Choroid plexus epithelial cell (primary cell): ENCODE measurements around the gene SLC6A7.
A peak's percentile ranks its signal among the peaks of the same experiment; 100 is the strongest.

Experiments used
- DNase-seq: peaks from one replicate; pipeline ENCODE4 v3.0.0-alpha.2; 2010; ENCODE audit warnings: low read depth
- H3K4me3 ChIP-seq: 2 replicates; pipeline ENCODE4 v1.5.1; 2011; ENCODE audit warnings: low read depth, mild to moderate bottlenecking, control low read depth, low read length, moderate library complexity
- CTCF ChIP-seq: conservative IDR thresholded peaks from 2 replicates; pipeline ENCODE4 v1.5.1; 2011; ENCODE audit warnings: low read depth, mild to moderate bottlenecking, control low read depth, inconsistent platforms, low read length, moderate library complexity

Gene SLC6A7

GRCh38 chr5:150206779-150207115 is 16.9 kb downstream of the SLC6A7 start:
- TF ChIP-seq CTCF: no peak
- no peak overlapping the region for H3K4me3 ChIP-seq
- no peak for DNase-seq

- no peak for DNase-seq
- H3K4me3 ChIP-seq: no peak overlapping the region
- no peak for TF ChIP-seq CTCF
These were observed 18.6 kb downstream of the SLC6A7 start for GRCh38 chr5:150208187-150209098.

- no peak overlapping the region for H3K4me3 ChIP-seq
- TF ChIP-seq CTCF: no peak
- peak; percentile 42 for DNase-seq
These were observed 19.3 kb downstream of the SLC6A7 start for GRCh38 chr5:150209099-150209635.

- no peak overlapping the region for H3K4me3 ChIP-seq
- TF ChIP-seq CTCF: no peak
- no peak for DNase-seq
These were observed 20.8 kb downstream of the SLC6A7 start for GRCh38 chr5:150210644-150211043.

- DNase-seq: no peak
- no peak for TF ChIP-seq CTCF
- no peak overlapping the region for H3K4me3 ChIP-seq
These were observed 21.5 kb downstream of the SLC6A7 start for GRCh38 chr5:150211156-150212030.

- DNase-seq: peak; percentile 56
- no peak overlapping the region for H3K4me3 ChIP-seq
- TF ChIP-seq CTCF: no peak
These were observed 23.7 kb downstream of the SLC6A7 start for GRCh38 chr5:150213530-150213929.
